Fibroblast of mammary gland (primary cell): ENCODE data around the gene PLA2G6.

Experiments used
- DNase-seq: peaks from one replicate; pipeline ENCODE4 v3.0.0-alpha.2; 2010; ENCODE audit warnings: low read depth
- H3K4me3 ChIP-seq: 2 replicates; pipeline ENCODE4 v1.5.1; 2011; ENCODE audit warnings: low read depth, mild to moderate bottlenecking, low read length, moderate library complexity; ENCODE audit not compliant: control insufficient read depth
- CTCF ChIP-seq: conservative IDR thresholded peaks from 2 replicates; pipeline ENCODE4 v1.5.1; 2011; ENCODE audit warnings: low read depth, low read length, inconsistent platforms; ENCODE audit not compliant: control insufficient read depth, insufficient read depth

The PLA2G6 gene

GRCh38 chr22:38077595-38077994, 104.0 kb downstream of the PLA2G6 start:
- DNase-seq: no peak
- H3K4me3 ChIP-seq: no peak overlapping the region
- no peak for TF ChIP-seq CTCF

GRCh38 chr22:38077096-38077495, 104.5 kb downstream of the PLA2G6 start:
- no peak for DNase-seq
- H3K4me3 ChIP-seq: no peak overlapping the region
- no peak for TF ChIP-seq CTCF

GRCh38 chr22:38075961-38076360, 105.7 kb downstream of the PLA2G6 start:
- DNase-seq: no peak
- no peak for TF ChIP-seq CTCF
- H3K4me3 ChIP-seq: no peak overlapping the region

- DNase-seq: no peak
- no peak for TF ChIP-seq CTCF
- no peak overlapping the region for H3K4me3 ChIP-seq
Measured at GRCh38 chr22:38075105-38075825, 106.4 kb downstream of the PLA2G6 start.

GRCh38 chr22:38074181-38075104, 107.2 kb downstream of the PLA2G6 start:
- peak; percentile 20 for TF ChIP-seq CTCF

GRCh38 chr22:38073150-38074130, 108.2 kb downstream of the PLA2G6 start:
- no peak for DNase-seq
- H3K4me3 ChIP-seq: no peak overlapping the region
- no peak for TF ChIP-seq CTCF

More at GRCh38 chr22:38074181-38075104, 107.2 kb downstream of the PLA2G6 start:
- no peak for DNase-seq
- no peak overlapping the region for H3K4me3 ChIP-seq
